K562 (cell line): ENCODE data around the gene PPM1F. TPM values are rescaled to one million over a fixed set of nuclear protein-coding genes. Genes with fewer than 3 reads are reported as not detected.

Experiments
- ATAC-seq: fragments of 200-7000 bp; cut with Tn5 transposase; 3 replicates; pipeline ENCODE4 v1.9.1; 2020; ENCODE audit warnings: moderate library complexity
- BruUV-seq: library from RNA; stranded (reverse); fragments of 400-500 nt; replicated peaks from 2 replicates; lab custom pipeline; 2021; lab: Mats Ljungman, UMichigan
- CTCF ChIA-PET: fragments of 300-600 bp; formaldehyde crosslinking; extraction: SDS; loops from one replicate; lab custom pipeline; 2021; ENCODE audit warnings: low intra/inter-chr PET ratio; lab: Yijun Ruan, JAX
- POLR2A ChIA-PET: fragments of 300-600, 350-650 bp; sonication (Branson Sonifier 250); formaldehyde crosslinking; extraction: SDS; loops from one replicate; lab custom pipeline; 2021; ENCODE audit warnings: antibody characterized with exemption, inconsistent platforms; lab: Yijun Ruan, JAX
- DNase-seq, 4 experiments: peaks; one replicate each; pipeline versions ENCODE4 v3.0.0 to v3.0.0-alpha.2; 2011 to 2018; ENCODE audit warnings: low spot score in 3 of 4, mixed read lengths in 3 of 4; ENCODE audit errors: extremely low read depth in 1 of 4
- FAIRE-seq: peaks from 2 replicates; lab custom pipeline; 2011; peaks lifted over from hg19 to GRCh38; lab: Jason Lieb, UNC
- H2AFZ ChIP-seq: 2 replicates; pipeline ENCODE4 v1.6.0; 2011; ENCODE audit warnings: low read depth, low read length, control low read depth, inconsistent platforms
- H3K27ac ChIP-seq: fragments of 200-600 bp; 3 replicates; pipeline ENCODE4 v1.8.0; 2011; ENCODE audit warnings: low read depth, mild to moderate bottlenecking, control low read depth, inconsistent platforms, low read length, moderate library complexity, mixed read lengths; ENCODE audit errors: extremely low read depth
- H3K27me3 ChIP-seq, 2 experiments: fragments of 300-600 bp in 1 of 2; 2 replicates in 1 of 2; 3 replicates in 1 of 2; pipeline versions ENCODE4 v1.6.0 to v1.8.0; 2011; ENCODE audit warnings: inconsistent platforms in 2 of 2, low read length in 2 of 2, mild to moderate bottlenecking in 1 of 2, mixed read lengths in 1 of 2, moderate library complexity in 1 of 2; ENCODE audit not compliant: control insufficient read depth in 2 of 2, insufficient read depth in 2 of 2
- H3K36me3 ChIP-seq: fragments of 300-600 bp; 3 replicates; pipeline ENCODE4 v1.8.0; 2011; ENCODE audit warnings: mild to moderate bottlenecking, low read length, inconsistent platforms; ENCODE audit not compliant: control insufficient read depth, insufficient read depth
- H3K4me1 ChIP-seq, 2 experiments: fragments of 200-600 bp in 1 of 2; replicated peaks in 1 of 2; 2 replicates in 1 of 2; 3 replicates in 1 of 2; pipeline versions ENCODE4 v1.5.1 to v1.8.0; 2011; ENCODE audit warnings: inconsistent platforms in 2 of 2, low read length in 2 of 2, mild to moderate bottlenecking in 1 of 2, mixed read lengths in 1 of 2, moderate library complexity in 1 of 2; ENCODE audit not compliant: control insufficient read depth in 2 of 2, insufficient read depth in 2 of 2
- H3K4me2 ChIP-seq: 2 replicates; pipeline ENCODE4 v1.6.1; 2011; ENCODE audit warnings: low read length, control low read depth, inconsistent platforms, mixed read lengths; ENCODE audit not compliant: insufficient read depth
- H3K4me3 ChIP-seq: fragments of 200-600 bp; sonication (generic), shearing (Covaris generic); 2 replicates; pipeline ENCODE4 v1.5.1; 2016; ENCODE audit warnings: control low read depth, inconsistent platforms
- H3K79me2 ChIP-seq: fragments of 200-600 bp; 3 replicates; pipeline ENCODE4 v1.8.0; 2011; ENCODE audit warnings: low read length, inconsistent platforms; ENCODE audit not compliant: control insufficient read depth, insufficient read depth
- H3K9ac ChIP-seq, 2 experiments: 2 replicates each; pipeline versions ENCODE4 v1.6.0 to v1.6.1; 2011; ENCODE audit warnings: low read depth in 2 of 2, low read length in 2 of 2, control low read depth in 1 of 2, inconsistent platforms in 1 of 2, mild to moderate bottlenecking in 1 of 2, mixed read lengths in 1 of 2; ENCODE audit not compliant: insufficient read depth in 1 of 2
- H3K9me1 ChIP-seq: one replicate; pipeline ENCODE4 v1.6.0; 2011; ENCODE audit warnings: inconsistent platforms, mild to moderate bottlenecking, low read length, moderate library complexity; ENCODE audit not compliant: control insufficient read depth, insufficient read depth
- H3K9me3 ChIP-seq: replicated peaks from 2 replicates; pipeline ENCODE4 v1.5.1; 2011; ENCODE audit warnings: low read depth, low read length, inconsistent platforms; ENCODE audit not compliant: control insufficient read depth, insufficient read depth
- H4K20me1 ChIP-seq: replicated peaks from 2 replicates; pipeline ENCODE4 v1.6.1; 2011; ENCODE audit warnings: low read length, inconsistent platforms, mixed read lengths; ENCODE audit not compliant: control insufficient read depth, insufficient read depth
- ATF3 ChIP-seq, 2 experiments: fragments of 450-650 bp in 1 of 2; sonication (generic) in 1 of 2; formaldehyde crosslinking in 1 of 2; IDR thresholded peaks in 1 of 2; conservative IDR thresholded peaks in 1 of 2; 2 replicates each; pipeline versions ENCODE4 v1.6.1 to v1.8.1; 2016 to 2023; ENCODE audit warnings: mild to moderate bottlenecking in 2 of 2, moderate library complexity in 2 of 2, inconsistent platforms in 1 of 2, missing genetic modification reagents in 1 of 2
- ATF6 ChIP-seq: sonication (generic); formaldehyde crosslinking; IDR thresholded peaks from 2 replicates; pipeline ENCODE4 v1.4.0; 2020; ENCODE audit warnings: mild to moderate bottlenecking, missing genetic modification reagents
- CC2D1A ChIP-seq: fragments of 450-650 bp; IDR thresholded peaks from 2 replicates; pipeline ENCODE4 v1.6.1; 2017; ENCODE audit warnings: mild to moderate bottlenecking
- ESRRA ChIP-seq: fragments of 450-650 bp; IDR thresholded peaks from 2 replicates; pipeline ENCODE4 v1.6.1; 2014; ENCODE audit warnings: low read depth, mild to moderate bottlenecking, moderate library complexity, borderline replicate concordance
- FOXJ3 ChIP-seq: sonication (generic); formaldehyde crosslinking; IDR thresholded peaks from 2 replicates; pipeline ENCODE4 v1.4.0; 2020; ENCODE audit warnings: mild to moderate bottlenecking, missing genetic modification reagents
- GTF2A2 ChIP-seq: IDR thresholded peaks from 2 replicates; pipeline ENCODE4 v1.6.1; 2016; ENCODE audit warnings: mild to moderate bottlenecking, missing genetic modification characterization, missing compliant biosample characterization
- HDGF ChIP-seq: fragments of 450-650 bp; IDR thresholded peaks from 2 replicates; pipeline ENCODE4 v1.6.1; 2016
- KAT2B ChIP-seq: IDR thresholded peaks from one replicate; pipeline ENCODE4 v1.6.1; 2012; ENCODE audit warnings: low read depth, mild to moderate bottlenecking, control low read depth, inconsistent platforms, low read length, moderate library complexity
- MED1 ChIP-seq: sonication (generic); formaldehyde crosslinking; IDR thresholded peaks from 2 replicates; pipeline ENCODE4 v1.8.1; 2023; ENCODE audit warnings: missing genetic modification reagents, borderline replicate concordance
- MEF2A ChIP-seq: IDR thresholded peaks from 2 replicates; pipeline ENCODE4 v1.6.1; 2011; ENCODE audit warnings: low read depth, mild to moderate bottlenecking, low read length, moderate library complexity; ENCODE audit not compliant: control insufficient read depth
- NELFE ChIP-seq: IDR thresholded peaks from 2 replicates; pipeline ENCODE4 v1.6.1; 2011; ENCODE audit warnings: mild to moderate bottlenecking; ENCODE audit not compliant: insufficient read depth, insufficient read length
- RBM14 ChIP-seq: fragments of 200-400 bp; formaldehyde crosslinking; IDR thresholded peaks from 2 replicates; pipeline ENCODE4 v1.6.1; 2018; ENCODE audit warnings: low read depth, mild to moderate bottlenecking, low read length, moderate library complexity, borderline replicate concordance; ENCODE audit not compliant: insufficient read depth
- SRSF7 ChIP-seq: fragments of 200-400 bp; formaldehyde crosslinking; optimal IDR thresholded peaks from 2 replicates; pipeline ENCODE3; 2017; ENCODE audit warnings: mild to moderate bottlenecking, low read depth, low read length
- STAT5A ChIP-seq: IDR thresholded peaks from 2 replicates; pipeline ENCODE4 v1.6.1; 2012; ENCODE audit warnings: low read length, inconsistent platforms, borderline replicate concordance
- XRCC3 ChIP-seq: fragments of 450-650 bp; IDR thresholded peaks from 2 replicates; pipeline ENCODE4 v1.6.1; 2017; ENCODE audit warnings: mild to moderate bottlenecking, moderate library complexity
- ZNF174 ChIP-seq: fragments of 250-450 bp; sonication (Bioruptor Pico); IDR thresholded peaks from 2 replicates; pipeline ENCODE4 v1.4.0; 2020; ENCODE audit warnings: mild to moderate bottlenecking
- ZNF232 ChIP-seq: sonication (generic); formaldehyde crosslinking; IDR thresholded peaks from 2 replicates; pipeline ENCODE4 v1.8.0; 2022; ENCODE audit warnings: mild to moderate bottlenecking, missing genetic modification reagents
- ZNF316 ChIP-seq: fragments of 450-650 bp; IDR thresholded peaks from 2 replicates; pipeline ENCODE4 v1.6.1; 2016
- ZNF436 ChIP-seq: fragments of 250-450, 450-650 bp; sonication (Bioruptor Pico); formaldehyde crosslinking; IDR thresholded peaks from 2 replicates; pipeline ENCODE4 v1.7.0; 2020; ENCODE audit warnings: mild to moderate bottlenecking
- ZNF511 ChIP-seq: sonication (generic); formaldehyde crosslinking; IDR thresholded peaks from 2 replicates; pipeline ENCODE4 v1.8.0; 2022; ENCODE audit warnings: mild to moderate bottlenecking, missing genetic modification reagents
- WGBS: fragments of 100-300 bp; shearing (Covaris generic); methylation state at CpG from one replicate; pipeline ENCODE4 v1.1.6; 2016; ENCODE audit warnings: low coverage, mixed read lengths; ENCODE audit not compliant: insufficient coverage; ENCODE audit errors: missing lambda C conversion rate; 5-methylcytosine and 5-hydroxymethylcytosine counted together
- in situ Hi-C: fragments of 300-500 bp; cut with MboI; formaldehyde crosslinking; loops from 4 replicates; pipeline ENCODE4 v1.15.0; 2018; ENCODE audit warnings: inconsistent platforms, mixed read lengths
- intact Hi-C: fragments of 100-400 bp; cut with micrococcal nuclease; formaldehyde crosslinking; loops from 2 replicates; pipeline ENCODE4 v1.14.2; 2022
- polyA plus RNA-seq, 8 experiments: library from polyadenylated mRNA; depleted of rRNA in 4 of 8; stranded (reverse) in 5 of 8; unstranded in 3 of 8; fragments of >200 nt; fragmentation: Nextera tagmentation in 2 of 8; fragmentation: Illumina TruSeq in 1 of 8; extraction: Ambion mirVana in 2 of 8; extraction: Trizol in 1 of 8; gene quantifications; 2 replicates each; pipeline versions ENCODE4 v1.2.1 to v1.2.3, GENCODE V29; 2011 to 2014; ENCODE audit warnings: inconsistent platforms in 1 of 8, missing spikeins in 1 of 8
- total RNA-seq, 7 experiments: library from RNA; depleted of rRNA in 6 of 7; stranded (reverse); fragments of >200 nt in 6 of 7; fragmentation: Illumina TruSeq in 2 of 7; extraction: Trizol in 2 of 7; gene quantifications; 2 replicates each; pipeline versions ENCODE4 v1.2.1 to v1.2.3, GENCODE V29; 2011 to 2021; ENCODE audit warnings: low replicate concordance in 1 of 7

Gene PPM1F
- total and polyA plus RNA-seq, 9 of the 15 experiments (the other 6 are each of a cell fraction or from before 2014, with no cell fraction given), result 2.1 to 159 (median 64.0) TPM

GRCh38 chr22:21996175-21996720, 43.6 kb upstream of the PPM1F start:
- intact Hi-C loops, result no loop called here
- no peak overlapping the region for H3K4me3 ChIP-seq
- TF ChIP-seq XRCC3 (no peak), HDGF (no peak), ZNF174 (CRISPR knock-in tag) (no peak), MEF2A (no peak), ATF3 (IDR thresholded peaks at IDR 0.05) (no peak), ATF3 (CRISPR knock-in tag; conservative IDR thresholded peaks at IDR 0.05) (0 out of 2 replicates have a peak, but pooled peaks have one; percentile 16), ATF6 (CRISPR knock-in tag) (no peak), ZNF316 (no peak), CC2D1A (no peak), MED1 (CRISPR knock-in tag) (no peak), RBM14 (no peak), ZNF511 (CRISPR knock-in tag) (no peak), STAT5A (0 out of 2 replicates have a peak, but pooled peaks have one; percentile 21), NELFE (no peak), FOXJ3 (CRISPR knock-in tag) (no peak), ESRRA (no peak), ZNF232 (CRISPR knock-in tag) (0 out of 2 replicates have a peak, but pooled peaks have one; percentile 55), GTF2A2 (tag) (no peak), KAT2B (no peak), SRSF7 (no peak), ZNF436 (CRISPR knock-in tag) (no peak)

More at GRCh38 chr22:21996175-21996720, 43.6 kb upstream of the PPM1F start:
- Histone ChIP-seq H3K79me2 (no peaks in the 10 kb centered on the region), H3K9ac (no peak overlapping the region), H3K9me3 (no peaks in the 10 kb centered on the region), H3K27me3 (no peaks in the 10 kb centered on the region), H3K4me2 (no peak overlapping the region), H3K27ac (no peak overlapping the region), H3K4me1 (peaks cover 9 to 22% of the 10 kb centered on the region in 2 experiments), H3K9me1 (no peaks in the 10 kb centered on the region), H2AFZ (peak overlapping the region; percentile 2), H4K20me1 (no peaks in the 10 kb centered on the region), H3K36me3 (no peaks in the 10 kb centered on the region)
- ChIA-PET POLR2A (interaction anchor here (0.5 to 22.7 kb wide), 10 partner anchors 9 to 1280 kb away, joined by 3 to 382 read pairs (median 4); partner anchors contain the start of gene TOP3B), CTCF (no interaction called here)
- no peak for DNase-seq
- BruUV-seq, result no TSS peak
- no peak for ATAC-seq
- in situ Hi-C loops, result no loop called here
- WGBS, result 56% methylated on average over 5 of the region's 5 CpGs
- FAIRE-seq, result no peak
